GM12878 (cell line): Measurements from ENCODE around the gene IL10. TPM values are rescaled to one million over a fixed set of nuclear protein-coding genes. Genes with fewer than 3 reads are reported as not detected.

Experiments
- ATF7 ChIP-seq: fragments of 450-650 bp; IDR thresholded peaks from 2 replicates; pipeline ENCODE4 v1.6.1; 2016; ENCODE audit warnings: low read depth, mild to moderate bottlenecking
- BRCA1 ChIP-seq: IDR thresholded peaks from 2 replicates; pipeline ENCODE4 v1.6.1; 2011; ENCODE audit warnings: low read depth, low read length, improper control_type of control experiment
- CEBPB ChIP-seq, 2 experiments: fragments of 150-350 bp in 1 of 2; IDR thresholded peaks; 2 replicates each; pipeline ENCODE4 v1.6.1; 2012 to 2014; ENCODE audit warnings: low read depth in 2 of 2, low read length in 2 of 2, borderline replicate concordance in 1 of 2, inconsistent platforms in 1 of 2
- CREM ChIP-seq: IDR thresholded peaks from 2 replicates; pipeline ENCODE4 v1.6.1; 2014; ENCODE audit warnings: antibody characterized with exemption, low read depth
- DPF2 ChIP-seq: fragments of 450-650 bp; IDR thresholded peaks from 2 replicates; pipeline ENCODE4 v1.6.1; 2017; ENCODE audit warnings: mild to moderate bottlenecking
- EED ChIP-seq: sonication (generic); IDR thresholded peaks from 2 replicates; pipeline ENCODE4 v1.6.1; 2016; ENCODE audit warnings: antibody characterized with exemption, low read depth
- EGR1 ChIP-seq, 2 experiments: IDR thresholded peaks; 1 replicate in 1 of 2; 2 replicates in 1 of 2; pipeline ENCODE4 v1.6.1; 2011 to 2012; ENCODE audit warnings: low read depth in 2 of 2, low read length in 2 of 2, borderline replicate concordance in 1 of 2, mild to moderate bottlenecking in 1 of 2, moderate library complexity in 1 of 2
- GABPA ChIP-seq: IDR thresholded peaks from 2 replicates; pipeline ENCODE4 v1.6.1; 2014; ENCODE audit warnings: antibody characterized with exemption, low read depth, mild to moderate bottlenecking, inconsistent platforms
- HCFC1 ChIP-seq: fragments of 150-350 bp; IDR thresholded peaks from 2 replicates; pipeline ENCODE4 v1.6.1; 2014; ENCODE audit warnings: low read length
- JUNB ChIP-seq: IDR thresholded peaks from 2 replicates; pipeline ENCODE4 v1.6.1; 2016; ENCODE audit warnings: antibody characterized with exemption, mild to moderate bottlenecking
- KDM1A ChIP-seq: fragments of 200-600 bp; sonication (generic); IDR thresholded peaks from 2 replicates; pipeline ENCODE4 v1.6.1; 2016; ENCODE audit warnings: borderline replicate concordance
- KLF5 ChIP-seq: fragments of 450-650 bp; IDR thresholded peaks from 2 replicates; pipeline ENCODE4 v1.6.1; 2014; ENCODE audit warnings: mild to moderate bottlenecking; ENCODE audit not compliant: partially characterized antibody
- MEF2A ChIP-seq: IDR thresholded peaks from 2 replicates; pipeline ENCODE4 v1.6.1; 2011; ENCODE audit warnings: low read depth, mild to moderate bottlenecking, low read length, moderate library complexity; ENCODE audit not compliant: insufficient read depth
- NBN ChIP-seq: fragments of 450-650 bp; IDR thresholded peaks from 2 replicates; pipeline ENCODE4 v1.6.1; 2016
- NR2F1 ChIP-seq: fragments of 450-650 bp; conservative IDR thresholded peaks from 2 replicates; pipeline ENCODE4 v1.6.1; 2017; ENCODE audit warnings: mild to moderate bottlenecking
- PAX5 ChIP-seq: IDR thresholded peaks from 2 replicates; pipeline ENCODE4 v1.6.1; 2011; ENCODE audit warnings: low read depth, low read length, borderline replicate concordance
- POLR2AphosphoS5 ChIP-seq: IDR thresholded peaks from 2 replicates; pipeline ENCODE4 v1.6.1; 2011; ENCODE audit warnings: mild to moderate bottlenecking, low read length, inconsistent platforms
- POU2F2 ChIP-seq: IDR thresholded peaks from 3 replicates; pipeline ENCODE4 v1.6.1; 2011; ENCODE audit warnings: low read depth, mild to moderate bottlenecking, low read length, borderline replicate concordance
- RAD51 ChIP-seq: fragments of 450-650 bp; IDR thresholded peaks from 2 replicates; pipeline ENCODE4 v1.6.1; 2016; ENCODE audit warnings: moderate library complexity, mild to moderate bottlenecking, inconsistent platforms
- RBBP5 ChIP-seq: fragments of 200-600 bp; sonication (generic); conservative IDR thresholded peaks from 2 replicates; pipeline ENCODE4 v1.6.1; 2016
- SIN3A ChIP-seq: IDR thresholded peaks from 2 replicates; pipeline ENCODE4 v1.6.1; 2012; ENCODE audit warnings: low read depth, low read length, improper control_type of control experiment
- SMAD1 ChIP-seq: fragments of 450-650 bp; IDR thresholded peaks from 2 replicates; pipeline ENCODE4 v1.6.1; 2018; ENCODE audit warnings: mild to moderate bottlenecking, low read depth; ENCODE audit not compliant: partially characterized antibody
- SREBF1 ChIP-seq: IDR thresholded peaks from 2 replicates; pipeline ENCODE4 v1.6.1; 2012; ENCODE audit warnings: mild to moderate bottlenecking, low read length
- TARDBP ChIP-seq: IDR thresholded peaks from 2 replicates; pipeline ENCODE4 v1.6.1; 2016; ENCODE audit warnings: borderline replicate concordance
- TCF3 ChIP-seq: IDR thresholded peaks from 2 replicates; pipeline ENCODE4 v1.6.1; 2012; ENCODE audit warnings: low read depth, mild to moderate bottlenecking, low read length, borderline replicate concordance; ENCODE audit not compliant: insufficient read depth
- TCF7 ChIP-seq: IDR thresholded peaks from 2 replicates; pipeline ENCODE4 v1.6.1; 2014; ENCODE audit warnings: antibody characterized with exemption, borderline replicate concordance
- WRNIP1 ChIP-seq: IDR thresholded peaks from 2 replicates; pipeline ENCODE4 v1.6.1; 2011; ENCODE audit warnings: low read depth, low read length, improper control_type of control experiment, borderline replicate concordance
- ZNF622 ChIP-seq: fragments of 450-650 bp; IDR thresholded peaks from 2 replicates; pipeline ENCODE4 v1.6.1; 2017; ENCODE audit warnings: mild to moderate bottlenecking, inconsistent platforms
- ZNF687 ChIP-seq: fragments of 450-650 bp; IDR thresholded peaks from 2 replicates; pipeline ENCODE4 v1.6.1; 2017; ENCODE audit warnings: mild to moderate bottlenecking, moderate library complexity
- polyA plus RNA-seq, 11 experiments: library from polyadenylated mRNA; depleted of rRNA in 4 of 11; unstranded in 6 of 11; stranded (reverse) in 5 of 11; fragments of >200 nt; fragmentation: Nextera tagmentation in 4 of 11; fragmentation: Illumina TruSeq in 1 of 11; extraction: Ambion mirVana in 4 of 11; extraction: Trizol in 1 of 11; gene quantifications; 1 replicate in 1 of 11; 2 replicates in 10 of 11; pipeline versions ENCODE4 v1.2.1 to v1.2.3, GENCODE V29; 2011 to 2016; ENCODE audit warnings: inconsistent platforms in 2 of 11, missing spikeins in 2 of 11, low read depth in 1 of 11
- total RNA-seq, 4 experiments: library from RNA; depleted of rRNA in 3 of 4; stranded (reverse); fragments of >200 nt in 3 of 4; fragmentation: Illumina TruSeq in 1 of 4; extraction: Trizol in 1 of 4; gene quantifications; 2 replicates each; pipeline versions ENCODE4 v1.2.1 to v1.2.3, GENCODE V29; 2013 to 2021
- TF ChIP-seq, protein P1 (sequence below): fragments of 450-650 bp; IDR thresholded peaks from 2 replicates; pipeline ENCODE4 v1.6.1; 2016; ENCODE audit warnings: mild to moderate bottlenecking

IL10 gene
- total and polyA plus RNA-seq, 10 of the 15 experiments (the other 5 are each of a cell fraction or from before 2014, with no cell fraction given), result 0.34 to 5.0 (median 1.1) TPM

- TF ChIP-seq, protein P1, sequence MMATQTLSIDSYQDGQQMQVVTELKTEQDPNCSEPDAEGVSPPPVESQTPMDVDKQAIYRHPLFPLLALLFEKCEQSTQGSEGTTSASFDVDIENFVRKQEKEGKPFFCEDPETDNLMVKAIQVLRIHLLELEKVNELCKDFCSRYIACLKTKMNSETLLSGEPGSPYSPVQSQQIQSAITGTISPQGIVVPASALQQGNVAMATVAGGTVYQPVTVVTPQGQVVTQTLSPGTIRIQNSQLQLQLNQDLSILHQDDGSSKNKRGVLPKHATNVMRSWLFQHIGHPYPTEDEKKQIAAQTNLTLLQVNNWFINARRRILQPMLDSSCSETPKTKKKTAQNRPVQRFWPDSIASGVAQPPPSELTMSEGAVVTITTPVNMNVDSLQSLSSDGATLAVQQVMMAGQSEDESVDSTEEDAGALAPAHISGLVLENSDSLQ, result no peak
- TF ChIP-seq NR2F1 (peak; percentile 90), NBN (peak; percentile 74; the same call in 1 of the 2 replicates), KDM1A (no peak), MEF2A (peak; percentile 53; the same call in 1 of the 2 replicates), JUNB (peak; percentile 80), ZNF622 (no peak), CREM (peak; percentile 82), ZNF687 (peak; percentile 85), TCF3 (peak; percentile 83; the same call in 1 of the 2 replicates), DPF2 (peak; percentile 78; the same call in 1 of the 2 replicates), KLF5 (no peak), TARDBP (no peak; the same call in 1 of the 2 replicates), WRNIP1 (no peak), TCF7 (peak; percentile 68; the same call in 1 of the 2 replicates), RAD51 (peak; percentile 76), ATF7 (peak; percentile 57; the same call in 1 of the 2 replicates), SREBF1 (no peak), SIN3A (no peak), POU2F2 (peak; percentile 45; the same call in 1 of the 3 replicates), HCFC1 (0 out of 2 replicates have a peak, but pooled peaks have one; percentile 11), EGR1 (IDR thresholded peaks at IDR 0.05; ENCODE audit: borderline replicate concordance in 1 of 2, low read depth in 2 of 2, low read length in 2 of 2) (peak in 1 of 2 experiments; percentile 62; a peak in 2 of 3 replicates), POLR2AphosphoS5 (no peak), GABPA (peak; percentile 11; the same call in 1 of the 2 replicates), PAX5 (peak; percentile 77; the same call in 1 of the 2 replicates), EED (peak; percentile 94), SMAD1 (no peak), RBBP5 (no peak), CEBPB (IDR thresholded peaks at IDR 0.05; ENCODE audit: borderline replicate concordance in 1 of 2, low read depth in 2 of 2, low read length in 2 of 2) (no peak), BRCA1 (no peak)
These were observed 20.8 kb upstream of the IL10 start (continued) for GRCh38 chr1:206792939-206793607.
